GM13976 (cell line): ENCODE data around the gene AFG3L2.

Experiments used
- DNase-seq: peaks from one replicate; pipeline ENCODE4 v3.0.0; 2012; ENCODE audit warnings: low spot score
- CTCF ChIP-seq: IDR thresholded peaks from 2 replicates; pipeline ENCODE4 v1.5.1; 2012; ENCODE audit warnings: borderline replicate concordance, mild to moderate bottlenecking; ENCODE audit not compliant: insufficient read depth; ENCODE audit errors: extremely low read depth, missing control alignments, control extremely low read depth
- in situ Hi-C: fragments of 300-500 bp; cut with MboI; formaldehyde crosslinking; loops from one replicate; pipeline ENCODE4 v1.12.0; 2022; ENCODE audit warnings: low sequenced_read_pairs, mixed read lengths, inconsistent platforms; ENCODE audit not compliant: unreplicated experiment

AFG3L2 gene

GRCh38 chr18:12315490-12315889 lies 61.5 kb downstream of the AFG3L2 start:
- in situ Hi-C loops = no loop called here
- no peak for TF ChIP-seq CTCF
- DNase-seq = no peak

DNA sequence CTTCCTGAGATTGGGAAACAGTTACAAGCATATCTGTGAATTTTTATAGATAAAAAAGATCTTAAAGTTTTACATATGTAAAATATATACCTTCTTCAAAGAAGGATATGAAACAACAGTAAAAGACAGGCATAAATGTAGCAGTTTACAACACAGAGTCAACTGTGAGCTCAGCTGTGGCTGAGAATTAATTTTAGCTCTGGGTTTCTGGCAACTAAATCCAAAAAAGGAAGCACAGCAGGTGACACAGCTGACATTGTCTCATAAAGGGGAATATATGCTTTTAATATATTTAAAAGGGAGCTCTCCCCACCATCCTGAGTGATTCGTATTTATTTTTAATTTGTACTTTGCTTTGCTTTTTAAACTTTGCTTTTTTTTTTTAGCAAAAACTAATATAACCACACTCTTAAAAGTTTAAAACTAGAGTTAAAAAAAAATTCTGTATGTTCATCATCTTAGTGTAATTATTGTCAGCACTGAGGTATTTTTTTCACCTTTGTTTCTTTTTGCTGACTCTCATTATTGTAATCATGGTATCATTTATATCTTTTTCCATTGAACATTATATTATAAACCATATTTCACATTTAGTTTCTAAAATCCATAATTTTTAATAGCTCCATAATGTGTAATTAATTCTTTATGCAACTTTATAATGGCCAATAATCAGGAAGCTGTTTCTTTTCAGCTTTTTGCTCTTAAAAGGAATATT lies 62.3 kb downstream of the AFG3L2 start:
- in situ Hi-C loops = no loop called here
- no peak for DNase-seq
- TF ChIP-seq CTCF = no peak

DNA sequence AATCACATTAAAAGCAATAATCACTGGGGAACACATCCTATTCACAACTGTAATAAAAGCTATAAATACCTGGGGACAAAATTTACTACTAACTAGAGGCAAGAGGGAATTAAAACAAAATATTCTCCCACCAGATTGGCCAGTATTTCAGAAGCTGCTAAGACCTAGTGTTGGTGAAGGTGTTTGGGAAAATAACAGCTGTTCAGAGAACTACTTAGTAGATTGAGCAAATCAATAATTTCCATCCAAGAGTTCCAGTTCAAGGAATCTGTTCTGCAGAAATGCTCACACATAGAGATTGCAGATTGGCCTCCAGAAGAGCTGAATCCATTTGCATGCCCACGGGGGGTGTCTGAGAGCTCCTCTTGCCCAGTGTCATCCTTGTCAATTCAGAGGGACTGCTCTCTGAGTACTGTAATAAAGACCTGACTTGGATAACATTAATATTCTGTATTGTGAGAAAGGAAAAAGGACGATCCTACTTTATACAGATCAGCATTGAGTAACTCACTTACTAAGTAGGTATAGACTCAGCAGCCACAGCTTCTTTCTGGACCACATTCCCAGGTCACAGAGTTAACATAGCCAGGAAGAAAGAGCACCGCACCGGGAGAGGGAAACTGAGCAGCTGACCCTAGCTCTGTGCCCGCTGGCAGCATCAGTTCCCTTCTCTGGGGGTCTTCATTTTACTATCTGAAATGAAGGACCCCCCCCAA lies 63.3 kb downstream of the AFG3L2 start:
- in situ Hi-C loops = no loop called here
- no peak for TF ChIP-seq CTCF
- DNase-seq = no peak

GRCh38 chr18:12312976-12313375 lies 64.1 kb downstream of the AFG3L2 start:
- in situ Hi-C loops = no loop called here

GRCh38 chr18:12310762-12311161 lies 66.3 kb downstream of the AFG3L2 start:
- in situ Hi-C loops = no loop called here
- no peak for TF ChIP-seq CTCF
- DNase-seq = no peak

More at GRCh38 chr18:12312976-12313375, 64.1 kb downstream of the AFG3L2 start:
- DNase-seq = no peak
- no peak for TF ChIP-seq CTCF

- no peak for TF ChIP-seq CTCF
- no peak for DNase-seq
- in situ Hi-C loops = no loop called here
Observed at GRCh38 chr18:12309683-12310198, 67.3 kb downstream of the AFG3L2 start.
